H9 (cell line): ENCODE data around the gene PLB1. TPM values are rescaled to one million over a fixed set of nuclear protein-coding genes. Genes with fewer than 3 reads are reported as not detected.

Experiments
- DNase-seq: peaks from one replicate; pipeline ENCODE4 v3.0.0-alpha.2; 2017
- H2AFZ ChIP-seq: one replicate; pipeline ENCODE4 v1.6.1; 2013; ENCODE audit warnings: mild to moderate bottlenecking, low read length, control low read depth, moderate library complexity
- H2AK5ac ChIP-seq: 2 replicates; pipeline ENCODE4 v1.6.1; 2013; ENCODE audit warnings: low read length, control low read depth, mixed read lengths; ENCODE audit not compliant: insufficient read length
- H2BK120ac ChIP-seq: one replicate; pipeline ENCODE4 v1.6.1; 2013; ENCODE audit warnings: low read depth, mild to moderate bottlenecking, low read length, control low read depth, inconsistent platforms; ENCODE audit not compliant: poor library complexity, severe bottlenecking
- H2BK12ac ChIP-seq: 2 replicates; pipeline ENCODE4 v1.6.1; 2013; ENCODE audit warnings: low read length, control low read depth, mixed read lengths, low read depth; ENCODE audit not compliant: insufficient read length
- H2BK15ac ChIP-seq: 2 replicates; pipeline ENCODE4 v1.6.1; 2013; ENCODE audit warnings: low read depth, low read length, control low read depth
- H2BK20ac ChIP-seq: one replicate; pipeline ENCODE4 v1.6.1; 2013; ENCODE audit warnings: low read depth, mild to moderate bottlenecking, low read length, control low read depth, inconsistent platforms; ENCODE audit not compliant: poor library complexity, severe bottlenecking
- H2BK5ac ChIP-seq: 2 replicates; pipeline ENCODE4 v1.6.1; 2013; ENCODE audit warnings: low read length, control low read depth, mixed read lengths; ENCODE audit not compliant: insufficient read length
- H3K14ac ChIP-seq: 2 replicates; pipeline ENCODE4 v1.6.1; 2013; ENCODE audit warnings: low read length, control low read depth; ENCODE audit not compliant: insufficient read depth
- H3K18ac ChIP-seq: 2 replicates; pipeline ENCODE4 v1.6.1; 2013; ENCODE audit warnings: low read depth, mild to moderate bottlenecking, mixed read lengths, low read length, control low read depth; ENCODE audit not compliant: insufficient read length
- H3K23ac ChIP-seq: 2 replicates; pipeline ENCODE4 v1.6.1; 2013; ENCODE audit warnings: low read length, control low read depth, mixed read lengths, low read depth; ENCODE audit not compliant: insufficient read length
- H3K23me2 ChIP-seq: 2 replicates; pipeline ENCODE4 v1.6.1; 2013; ENCODE audit warnings: low read depth, mild to moderate bottlenecking, mixed read lengths, low read length, control low read depth; ENCODE audit not compliant: insufficient read length, poor library complexity, severe bottlenecking
- H3K27ac ChIP-seq: 2 replicates; pipeline ENCODE4 v1.5.1; 2013; ENCODE audit warnings: low read length, control low read depth, mixed read lengths, low read depth; ENCODE audit not compliant: insufficient read length
- H3K27me3 ChIP-seq: 2 replicates; pipeline ENCODE4 v1.6.1; 2013; ENCODE audit warnings: low read length, control low read depth, inconsistent platforms; ENCODE audit not compliant: insufficient read depth
- H3K4ac ChIP-seq: 2 replicates; pipeline ENCODE4 v1.6.1; 2013; ENCODE audit warnings: low read depth, mild to moderate bottlenecking, control low read depth, inconsistent platforms, low read length, moderate library complexity
- H3K4me1 ChIP-seq: 2 replicates; pipeline ENCODE4 v1.6.1; 2013; ENCODE audit warnings: low read length, control low read depth, inconsistent platforms; ENCODE audit not compliant: insufficient read depth
- H3K4me2 ChIP-seq: 2 replicates; pipeline ENCODE4 v1.6.1; 2013; ENCODE audit warnings: low read length, control low read depth, mixed read lengths; ENCODE audit not compliant: insufficient read length, insufficient read depth
- H3K56ac ChIP-seq: 2 replicates; pipeline ENCODE4 v1.6.1; 2013; ENCODE audit warnings: low read depth, mild to moderate bottlenecking, mixed read lengths, low read length, control low read depth; ENCODE audit not compliant: insufficient read length
- H3K79me1 ChIP-seq: 2 replicates; pipeline ENCODE4 v1.6.1; 2013; ENCODE audit warnings: low read depth, mild to moderate bottlenecking, moderate library complexity, low read length, control low read depth, inconsistent platforms; ENCODE audit not compliant: insufficient read depth, poor library complexity, severe bottlenecking
- H3K79me2 ChIP-seq: 2 replicates; pipeline ENCODE4 v1.6.1; 2013; ENCODE audit warnings: low read length, control low read depth, inconsistent platforms; ENCODE audit not compliant: insufficient read depth
- H3K9ac ChIP-seq: 2 replicates; pipeline ENCODE4 v1.6.1; 2013; ENCODE audit warnings: low read length, control low read depth, mixed read lengths; ENCODE audit not compliant: insufficient read length; ENCODE audit errors: extremely low read depth
- H3K9me3 ChIP-seq: one replicate; pipeline ENCODE4 v1.6.1; 2013; ENCODE audit warnings: low read depth, low read length, inconsistent platforms; ENCODE audit not compliant: control insufficient read depth
- H3T11ph ChIP-seq: one replicate; pipeline ENCODE4 v1.6.1; 2013; ENCODE audit warnings: mild to moderate bottlenecking, low read length, control low read depth, inconsistent platforms
- H4K20me1 ChIP-seq: one replicate; pipeline ENCODE4 v1.6.1; 2013; ENCODE audit not compliant: control insufficient read depth, insufficient read length, insufficient read depth
- H4K5ac ChIP-seq: 2 replicates; pipeline ENCODE4 v1.6.1; 2013; ENCODE audit warnings: low read depth, mild to moderate bottlenecking, mixed read lengths, low read length, control low read depth; ENCODE audit not compliant: insufficient read length
- H4K8ac ChIP-seq: replicated peaks from 2 replicates; pipeline ENCODE4 v1.6.1; 2013; ENCODE audit warnings: low read length, control low read depth, mixed read lengths, low read depth; ENCODE audit not compliant: insufficient read length
- H4K91ac ChIP-seq: 2 replicates; pipeline ENCODE4 v1.6.1; 2013; ENCODE audit warnings: low read depth, mild to moderate bottlenecking, moderate library complexity, mixed read lengths, low read length, control low read depth; ENCODE audit not compliant: insufficient read length
- H3K27ac Mint-ChIP-seq, 3 experiments: 2 replicates in 2 of 3; 3 replicates in 1 of 3; pipeline ENCODE4 v1.8.0; 2020 to 2021; ENCODE audit warnings: mixed read lengths in 3 of 3, mild to moderate bottlenecking in 1 of 3, moderate library complexity in 1 of 3
- H3K27me3 Mint-ChIP-seq: 2 replicates; pipeline ENCODE4 v1.8.0; 2021; ENCODE audit warnings: low read depth, mild to moderate bottlenecking, moderate library complexity, mixed read lengths
- H3K36me3 Mint-ChIP-seq, 3 experiments: 2 replicates in 2 of 3; 3 replicates in 1 of 3; pipeline ENCODE4 v1.8.0; 2020 to 2021; ENCODE audit warnings: low read depth in 3 of 3, mixed read lengths in 3 of 3; ENCODE audit not compliant: insufficient read depth in 1 of 3
- H3K4me1 Mint-ChIP-seq, 2 experiments: 2 replicates each; pipeline ENCODE4 v1.8.0; 2020; ENCODE audit warnings: mixed read lengths in 2 of 2
- H3K4me3 Mint-ChIP-seq, 2 experiments: 2 replicates in 1 of 2; 3 replicates in 1 of 2; pipeline ENCODE4 v1.8.0; 2020 to 2021; ENCODE audit warnings: mild to moderate bottlenecking in 2 of 2, mixed read lengths in 2 of 2, moderate library complexity in 1 of 2
- H3K9me3 Mint-ChIP-seq, 2 experiments: 2 replicates in 1 of 2; 3 replicates in 1 of 2; pipeline ENCODE4 v1.8.0; 2020; ENCODE audit warnings: mild to moderate bottlenecking in 2 of 2, mixed read lengths in 2 of 2, moderate library complexity in 1 of 2
- WGBS: extraction: QIAGEN DNeasy Blood & Tissue Kit; methylation state at CpG from one replicate; pipeline ENCODE4 v1.1.7; 2013; ENCODE audit warnings: missing lambda C conversion rate, low lambda C conversion rate, mixed read lengths; ENCODE audit not compliant: insufficient read length; ENCODE audit errors: extremely low coverage; 5-methylcytosine and 5-hydroxymethylcytosine counted together
- total RNA-seq: library from RNA; stranded (reverse); gene quantifications from 2 replicates; pipeline ENCODE4 v1.2.1, GENCODE V29; 2021
- TF ChIP-seq, protein P1 (sequence below): fragments of 200-600 bp; sonication (generic); conservative IDR thresholded peaks from 3 replicates; pipeline ENCODE4 v1.8.0; 2021; ENCODE audit warnings: antibody characterized with exemption, mild to moderate bottlenecking

PLB1 gene
- total RNA-seq, 1 experiment from 2014 or later, result not detected

GRCh38 chr2:28638102-28638501, 142.2 kb downstream of the PLB1 start:
- H3K4me3 Mint-ChIP-seq, result no peak overlapping the region
- TF ChIP-seq, protein P1, sequence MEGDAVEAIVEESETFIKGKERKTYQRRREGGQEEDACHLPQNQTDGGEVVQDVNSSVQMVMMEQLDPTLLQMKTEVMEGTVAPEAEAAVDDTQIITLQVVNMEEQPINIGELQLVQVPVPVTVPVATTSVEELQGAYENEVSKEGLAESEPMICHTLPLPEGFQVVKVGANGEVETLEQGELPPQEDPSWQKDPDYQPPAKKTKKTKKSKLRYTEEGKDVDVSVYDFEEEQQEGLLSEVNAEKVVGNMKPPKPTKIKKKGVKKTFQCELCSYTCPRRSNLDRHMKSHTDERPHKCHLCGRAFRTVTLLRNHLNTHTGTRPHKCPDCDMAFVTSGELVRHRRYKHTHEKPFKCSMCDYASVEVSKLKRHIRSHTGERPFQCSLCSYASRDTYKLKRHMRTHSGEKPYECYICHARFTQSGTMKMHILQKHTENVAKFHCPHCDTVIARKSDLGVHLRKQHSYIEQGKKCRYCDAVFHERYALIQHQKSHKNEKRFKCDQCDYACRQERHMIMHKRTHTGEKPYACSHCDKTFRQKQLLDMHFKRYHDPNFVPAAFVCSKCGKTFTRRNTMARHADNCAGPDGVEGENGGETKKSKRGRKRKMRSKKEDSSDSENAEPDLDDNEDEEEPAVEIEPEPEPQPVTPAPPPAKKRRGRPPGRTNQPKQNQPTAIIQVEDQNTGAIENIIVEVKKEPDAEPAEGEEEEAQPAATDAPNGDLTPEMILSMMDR, result no peak

More at GRCh38 chr2:28638102-28638501, 142.2 kb downstream of the PLB1 start:
- no peak overlapping the region for H2BK5ac ChIP-seq
- no peak overlapping the region for H2BK120ac ChIP-seq
- no peak overlapping the region for H3K9ac ChIP-seq
- Mint-ChIP-seq H3K36me3 (no peaks in the 10 kb centered on the region), H3K27me3 (peaks cover 4% of the 10 kb centered on the region), H3K9me3 (no peaks in the 10 kb centered on the region; a peak in 1 of 5 replicates), H3K4me1 (peaks cover 0 to 10% of the 10 kb centered on the region in 2 experiments; a peak in 2 of 4 replicates), H3K27ac (peak overlapping the region in 1 of 3 experiments; percentile 18; a peak in 1 of 7 replicates)
- H3K9me3 ChIP-seq, result no peaks in the 10 kb centered on the region
- H3K27me3 ChIP-seq, result no peaks in the 10 kb centered on the region
- no peak overlapping the region for H3K14ac ChIP-seq
- no peaks in the 10 kb centered on the region for H3K4me1 ChIP-seq
- H3K4me2 ChIP-seq, result no peak overlapping the region
- no peak overlapping the region for H2AK5ac ChIP-seq
- no peaks in the 10 kb centered on the region for H4K20me1 ChIP-seq
- H2BK12ac ChIP-seq, result no peak overlapping the region
- no peak overlapping the region for H4K5ac ChIP-seq
- WGBS, result no CpG with 5 or more reads among the region's 2 CpGs
- H3K23ac ChIP-seq, result no peak overlapping the region
- H3K23me2 ChIP-seq, result no peaks in the 10 kb centered on the region
- H2AFZ ChIP-seq, result no peak overlapping the region
- no peak overlapping the region for H2BK20ac ChIP-seq
- H3K4ac ChIP-seq, result no peak overlapping the region
- H3K18ac ChIP-seq, result no peak overlapping the region
- H3K79me2 ChIP-seq, result no peaks in the 10 kb centered on the region
- H3K27ac ChIP-seq, result no peak overlapping the region
- no peaks in the 10 kb centered on the region for H3K79me1 ChIP-seq
- H3K56ac ChIP-seq, result no peak overlapping the region
- no peak overlapping the region for H4K91ac ChIP-seq
- no peak for DNase-seq
- H4K8ac ChIP-seq, result no peak overlapping the region
- no peak overlapping the region for H2BK15ac ChIP-seq
- no peak overlapping the region for H3T11ph ChIP-seq
